AG10803 (cell line): ENCODE data around the gene GFRA1.

Experiments
- DNase-seq: peaks from one replicate; pipeline ENCODE4 v3.0.0; 2010; ENCODE audit warnings: low read depth
- H3K4me3 ChIP-seq: 2 replicates; pipeline ENCODE4 v1.5.1; 2011; ENCODE audit warnings: mild to moderate bottlenecking, low read length, control low read depth
- TF ChIP-seq, protein P1 (sequence below): conservative IDR thresholded peaks from 2 replicates; pipeline ENCODE4 v1.5.1; 2011; ENCODE audit warnings: mild to moderate bottlenecking, low read length, control low read depth, inconsistent platforms

Gene GFRA1

GRCh38 chr10:116088985-116089384 lies 184.0 kb downstream of the GFRA1 start:
- TF ChIP-seq, protein P1, sequence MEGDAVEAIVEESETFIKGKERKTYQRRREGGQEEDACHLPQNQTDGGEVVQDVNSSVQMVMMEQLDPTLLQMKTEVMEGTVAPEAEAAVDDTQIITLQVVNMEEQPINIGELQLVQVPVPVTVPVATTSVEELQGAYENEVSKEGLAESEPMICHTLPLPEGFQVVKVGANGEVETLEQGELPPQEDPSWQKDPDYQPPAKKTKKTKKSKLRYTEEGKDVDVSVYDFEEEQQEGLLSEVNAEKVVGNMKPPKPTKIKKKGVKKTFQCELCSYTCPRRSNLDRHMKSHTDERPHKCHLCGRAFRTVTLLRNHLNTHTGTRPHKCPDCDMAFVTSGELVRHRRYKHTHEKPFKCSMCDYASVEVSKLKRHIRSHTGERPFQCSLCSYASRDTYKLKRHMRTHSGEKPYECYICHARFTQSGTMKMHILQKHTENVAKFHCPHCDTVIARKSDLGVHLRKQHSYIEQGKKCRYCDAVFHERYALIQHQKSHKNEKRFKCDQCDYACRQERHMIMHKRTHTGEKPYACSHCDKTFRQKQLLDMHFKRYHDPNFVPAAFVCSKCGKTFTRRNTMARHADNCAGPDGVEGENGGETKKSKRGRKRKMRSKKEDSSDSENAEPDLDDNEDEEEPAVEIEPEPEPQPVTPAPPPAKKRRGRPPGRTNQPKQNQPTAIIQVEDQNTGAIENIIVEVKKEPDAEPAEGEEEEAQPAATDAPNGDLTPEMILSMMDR, result no peak
- H3K4me3 ChIP-seq, result no peak overlapping the region
- no peak for DNase-seq

- no peak for DNase-seq
- TF ChIP-seq, protein P1, result no peak
- no peak overlapping the region for H3K4me3 ChIP-seq
Measured at GRCh38 chr10:116085323-116085722, 187.7 kb downstream of the GFRA1 start.

DNA sequence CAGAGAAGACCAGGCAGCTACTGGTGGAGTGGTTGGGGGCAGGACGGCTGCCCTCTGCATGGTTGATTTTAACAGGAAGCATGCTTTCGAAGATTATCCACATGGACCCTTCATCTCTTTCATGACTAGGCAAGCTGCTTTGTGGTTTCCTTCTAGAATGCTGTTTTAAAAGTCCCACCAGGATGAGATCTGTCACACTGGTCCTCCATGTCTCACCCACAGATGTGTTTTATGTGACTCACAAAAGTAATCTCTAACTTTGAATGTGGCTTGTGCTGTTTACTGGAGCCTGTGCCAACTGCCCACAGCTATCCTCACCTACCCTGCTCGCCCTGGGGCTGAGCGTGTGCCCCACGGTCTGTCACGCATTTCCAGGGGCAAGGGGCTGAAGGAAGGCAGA lies 188.8 kb downstream of the GFRA1 start:
- H3K4me3 ChIP-seq, result no peak overlapping the region
- no peak for DNase-seq
- TF ChIP-seq, protein P1, result no peak

- TF ChIP-seq, protein P1, result no peak
- no peak for DNase-seq
- no peak overlapping the region for H3K4me3 ChIP-seq
Measured at GRCh38 chr10:116083226-116083762, 189.7 kb downstream of the GFRA1 start.

DNA sequence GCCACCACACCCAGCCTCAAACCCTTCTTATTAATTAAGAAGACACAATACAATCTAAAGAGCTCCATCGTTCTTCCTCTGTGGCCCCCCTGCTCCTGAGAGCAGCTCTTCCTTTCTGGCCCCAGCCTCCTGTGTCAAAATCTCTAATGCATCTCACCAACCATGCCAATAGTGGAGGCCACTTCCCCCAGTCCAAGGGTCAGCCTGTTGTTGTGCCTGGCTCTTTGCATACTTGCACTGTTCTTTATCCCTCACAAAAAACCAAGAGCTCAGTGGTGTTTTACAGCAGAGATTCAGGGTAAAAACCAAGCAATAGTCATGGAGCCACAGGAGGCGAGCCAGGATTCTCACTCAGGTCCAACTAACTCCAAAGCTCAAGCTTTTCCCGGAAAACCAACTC lies 190.2 kb downstream of the GFRA1 start:
- no peak overlapping the region for H3K4me3 ChIP-seq
- DNase-seq, result no peak
- TF ChIP-seq, protein P1, result no peak

DNA sequence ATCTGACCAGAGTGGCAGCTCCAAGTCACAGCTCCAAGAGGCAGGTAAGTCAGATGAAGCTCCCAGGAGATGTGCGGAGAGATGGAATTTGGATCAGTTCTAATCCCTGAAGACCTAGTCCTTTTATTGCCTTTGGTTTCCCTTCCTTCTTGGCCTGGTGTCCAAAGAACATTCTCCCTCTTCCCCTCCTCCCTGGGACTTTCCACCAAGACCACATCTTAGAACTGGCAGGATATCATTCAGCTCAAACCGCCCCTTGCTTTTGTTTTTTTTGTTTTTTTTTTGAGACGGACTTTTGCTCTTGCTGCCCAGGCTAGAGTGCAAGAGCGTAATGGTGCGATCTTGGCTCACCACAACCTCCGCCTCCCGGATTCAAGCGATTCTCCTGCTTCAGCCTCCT lies 190.8 kb downstream of the GFRA1 start:
- H3K4me3 ChIP-seq, result no peak overlapping the region
- no peak for DNase-seq
- TF ChIP-seq, protein P1, result no peak

GRCh38 chr10:116080553-116080952 lies 192.5 kb downstream of the GFRA1 start:
- DNase-seq, result no peak
- H3K4me3 ChIP-seq, result no peak overlapping the region
- TF ChIP-seq, protein P1, result no peak
